Stimulated activated CD8-positive, alpha-beta memory T cell treated with anti-CD3 and anti-CD28 coated beads, Interleukin-12 subunit alpha, Interleukin-12 subunit beta, amount 100 ng/mL, for 1 hour (primary cell): ENCODE data around the gene MTX3.

ENCODE experiments used
- DNase-seq: peaks from one replicate; pipeline ENCODE4 v3.0.0-alpha.2; 2020; ENCODE audit warnings: low read depth

The MTX3 gene

GRCh38 chr5:79934681-79935080 lies 56.4 kb downstream of the MTX3 start:
- DNase-seq: no peak

DNA sequence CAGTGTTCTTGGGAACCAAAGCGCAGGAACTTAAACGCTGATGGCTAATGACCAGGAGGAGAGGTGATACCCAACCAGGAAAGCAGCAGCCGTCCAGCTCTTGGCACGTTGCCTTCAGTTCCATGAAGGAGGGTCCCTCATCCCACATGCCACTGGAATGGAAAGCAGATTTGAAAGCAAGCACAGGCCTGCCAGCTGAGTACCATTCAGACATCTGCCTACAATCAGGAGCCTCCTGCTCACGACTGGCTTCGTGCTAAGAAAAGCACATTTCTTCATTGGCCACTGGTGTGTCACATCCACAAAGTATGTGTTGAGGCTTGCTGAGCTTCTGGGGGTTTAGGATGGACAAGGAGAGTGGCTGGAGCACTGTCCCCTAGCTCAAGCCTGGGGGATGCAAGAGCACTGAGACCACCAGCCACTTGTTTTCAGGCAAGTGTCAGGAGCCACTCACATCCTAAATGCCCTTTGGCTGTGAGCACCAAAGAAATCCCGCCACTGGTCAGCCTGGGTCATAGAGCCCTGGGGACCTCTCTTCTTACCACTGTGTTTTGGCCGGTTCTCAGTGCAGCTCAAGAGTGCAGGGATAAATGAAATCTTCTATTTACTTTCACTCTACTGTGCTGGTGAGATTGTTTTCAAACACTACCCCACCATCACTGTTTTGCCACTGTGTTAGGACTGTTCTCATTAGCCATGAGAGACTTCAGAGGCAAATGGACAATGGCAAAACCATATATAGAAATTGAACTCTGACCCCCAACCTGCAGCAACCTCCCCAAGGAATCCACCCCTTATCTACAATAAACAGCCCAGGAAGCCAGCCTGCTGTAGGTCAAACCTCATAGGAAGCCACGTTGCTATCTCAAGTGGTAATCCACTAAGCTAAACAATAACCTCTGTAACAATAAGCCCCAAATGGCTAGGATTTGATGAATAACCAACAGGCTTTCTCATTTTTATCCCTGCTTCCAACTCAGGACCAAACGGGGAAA lies 58.3 kb downstream of the MTX3 start:
- DNase-seq: no peak

GRCh38 chr5:79931866-79932265 lies 59.2 kb downstream of the MTX3 start:
- no peak for DNase-seq

DNA sequence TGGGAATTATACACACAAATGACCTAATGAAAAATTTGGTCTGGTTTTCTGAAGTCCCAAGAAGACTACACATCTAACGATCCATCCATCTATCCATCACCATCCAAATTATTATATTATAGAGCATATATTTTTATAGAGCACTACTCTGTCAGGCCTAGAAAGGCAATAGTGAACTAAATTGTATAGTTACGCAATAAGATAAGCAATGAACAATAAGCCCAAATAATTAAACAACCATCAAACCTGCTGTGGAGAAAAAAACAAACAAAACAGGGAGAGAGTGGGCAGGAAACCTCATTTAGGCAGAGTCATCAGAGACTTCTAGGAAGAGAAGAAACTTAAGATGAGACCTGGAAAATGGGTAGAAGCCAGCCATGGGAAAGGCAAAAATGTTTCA lies 59.7 kb downstream of the MTX3 start:
- DNase-seq: no peak

DNA sequence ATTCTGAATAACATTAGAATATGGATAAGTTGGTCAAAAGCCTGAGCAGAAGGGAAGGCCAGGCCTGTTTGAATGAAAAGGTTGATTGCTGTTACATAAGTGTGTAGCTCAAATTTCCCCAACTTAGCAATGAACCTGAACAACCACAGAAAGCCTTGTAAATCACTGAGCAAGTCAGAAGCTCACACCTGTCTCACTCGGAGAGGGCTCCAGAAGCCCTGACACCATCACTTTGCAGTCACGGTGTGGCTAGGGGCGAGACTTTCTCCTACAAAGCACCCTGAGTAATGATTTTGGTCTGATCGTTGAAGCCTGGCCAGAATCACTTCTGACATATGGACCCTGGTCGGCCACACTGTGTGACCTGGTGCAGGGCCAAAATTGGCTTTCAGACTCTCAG lies 62.0 kb downstream of the MTX3 start:
- no peak for DNase-seq
